Hypothalamus (tissue), 51 donors: ENCODE results near the gene IBTK.
A peak's percentile ranks its signal among the peaks of the same experiment; 100 is the strongest.
"Not testable (repeated sequence)": the region's sequence is repeated elsewhere in the genome, so short reads cannot be mapped to it uniquely, and the experiment has no call there.

Experiments
- DNase-seq, 51 donors: peaks; one replicate each; lab custom pipeline; 2025; lab: John Stamatoyannopoulos, UW

IBTK gene

DNA sequence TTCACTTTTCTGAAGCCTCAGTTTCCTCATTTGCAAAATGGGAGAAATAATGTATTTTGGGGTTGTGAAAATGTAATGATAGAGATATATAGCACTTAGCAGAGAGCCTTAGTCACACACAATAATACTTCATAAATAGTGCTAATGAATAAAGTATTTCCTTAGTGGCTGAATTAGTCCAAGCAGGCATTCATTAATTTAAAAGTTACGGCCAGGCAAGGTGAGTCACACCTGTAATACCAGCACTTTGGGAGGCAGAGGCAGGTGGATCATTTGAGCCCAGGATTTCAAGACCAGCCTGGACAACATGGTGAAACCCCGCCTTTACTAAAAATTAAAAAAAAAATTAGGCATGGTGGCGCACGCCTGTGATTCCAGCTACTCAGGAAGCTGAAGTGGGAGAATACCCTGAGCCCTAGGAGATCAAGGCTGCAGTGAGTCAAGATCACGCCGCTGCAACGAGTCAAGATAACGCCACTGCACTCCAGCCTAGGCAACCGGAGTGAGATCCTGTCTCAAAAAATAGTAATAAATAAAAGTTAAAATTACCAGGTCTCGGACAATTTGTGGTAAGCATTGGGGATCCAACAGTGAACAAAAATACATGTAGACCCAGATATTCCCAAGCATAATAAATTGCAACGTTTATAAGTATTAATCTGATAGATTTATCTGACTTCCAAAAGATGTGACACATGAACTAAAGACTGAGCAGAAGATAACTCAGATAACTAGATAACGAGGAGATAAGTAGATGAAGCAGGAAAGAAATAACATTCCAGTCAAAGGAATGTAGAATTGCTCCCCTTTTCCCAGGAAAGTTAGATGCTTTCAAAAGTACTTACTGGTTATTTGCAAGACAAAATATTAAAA lies 2.1 kb upstream of the IBTK start:
- no peak for DNase-seq

- DNase-seq: peak in 16 of 51 donors; percentile 30 to 85 (median 59)
These were observed 760 bp upstream of the IBTK start for GRCh38 chr6:82248273-82248735.

DNA sequence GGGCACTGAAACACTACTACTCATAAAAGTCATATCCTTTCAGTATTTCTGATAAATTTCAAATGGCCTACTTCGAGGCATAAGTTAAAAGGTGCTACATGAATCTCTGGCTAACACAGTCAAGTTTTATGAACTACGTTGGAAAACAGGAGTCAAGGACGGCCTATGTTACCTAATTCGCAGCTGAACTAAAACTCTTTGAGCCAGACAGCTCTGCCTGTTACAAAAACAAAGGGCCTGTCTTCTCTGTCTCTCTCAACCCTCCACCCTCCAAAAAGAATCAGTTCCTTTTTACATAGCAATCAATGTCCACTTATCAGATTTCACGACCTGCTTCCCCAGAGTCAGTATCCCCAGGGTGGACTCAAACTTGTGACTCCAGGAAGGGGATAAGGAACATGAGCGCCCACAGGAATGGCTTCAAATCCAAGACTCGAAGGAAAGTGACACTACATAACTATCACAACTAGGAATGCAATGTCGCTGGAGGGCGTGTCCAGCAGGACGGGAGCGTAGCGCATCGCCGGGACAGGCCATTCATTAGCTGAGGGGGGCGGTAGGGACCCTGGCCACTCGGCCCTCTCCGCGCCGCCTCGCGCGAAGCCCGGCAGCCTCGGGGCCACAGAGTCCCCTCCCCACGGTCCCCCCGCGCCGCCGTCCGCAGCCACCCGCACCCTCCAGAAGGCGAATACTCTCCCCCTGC lies 591 bp downstream of the IBTK start:
- DNase-seq: peak in 37 of 51 donors; percentile 12 to 84 (median 67)

DNA sequence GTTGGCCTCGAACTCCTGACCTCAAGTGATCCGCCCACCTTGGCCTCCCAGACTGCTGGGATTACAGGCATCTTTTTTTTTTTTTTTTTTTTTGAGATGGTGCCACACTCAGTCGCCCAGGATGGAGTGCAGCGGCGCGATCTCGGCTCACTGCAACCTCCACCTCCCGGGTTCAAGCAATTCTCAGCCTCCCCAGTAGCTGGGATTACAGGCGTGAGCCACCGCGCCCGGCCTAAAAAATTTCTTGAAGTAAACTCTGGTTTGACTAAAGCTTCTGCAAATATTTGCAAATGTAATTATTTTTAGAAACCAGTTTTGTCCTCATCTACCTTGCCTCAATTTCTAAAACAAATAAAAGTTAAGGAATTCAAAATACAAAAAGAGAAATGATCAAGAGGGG lies 1.2 kb downstream of the IBTK start:
- DNase-seq: no peak

- no peak for DNase-seq
These were observed 2.2 kb downstream of the IBTK start for GRCh38 chr6:82245376-82245775.

- no peak for DNase-seq
These were observed 3.7 kb downstream of the IBTK start for GRCh38 chr6:82243884-82244283.

DNA sequence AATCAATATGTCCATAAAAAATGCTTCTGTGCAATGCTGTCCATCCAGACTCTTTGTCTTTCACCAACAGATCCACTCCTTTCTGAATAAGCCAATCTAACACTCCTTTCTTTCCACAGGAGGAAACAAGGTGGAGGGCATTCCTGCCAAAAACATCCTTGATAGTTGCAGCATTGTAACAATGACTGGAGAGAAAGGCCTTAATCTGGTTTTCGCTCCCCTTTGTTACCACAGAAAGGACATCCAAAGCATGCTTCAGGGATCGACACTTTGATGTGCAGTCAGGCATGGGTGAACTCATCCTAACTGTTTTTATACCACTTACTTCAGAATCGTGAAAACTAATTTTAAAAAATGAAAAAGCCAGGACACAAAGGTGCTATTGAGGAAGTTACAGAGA lies 7.4 kb downstream of the IBTK start:
- no peak for DNase-seq

- no peak for DNase-seq
These were observed 7.9 kb downstream of the IBTK start for GRCh38 chr6:82239597-82239996.

DNA sequence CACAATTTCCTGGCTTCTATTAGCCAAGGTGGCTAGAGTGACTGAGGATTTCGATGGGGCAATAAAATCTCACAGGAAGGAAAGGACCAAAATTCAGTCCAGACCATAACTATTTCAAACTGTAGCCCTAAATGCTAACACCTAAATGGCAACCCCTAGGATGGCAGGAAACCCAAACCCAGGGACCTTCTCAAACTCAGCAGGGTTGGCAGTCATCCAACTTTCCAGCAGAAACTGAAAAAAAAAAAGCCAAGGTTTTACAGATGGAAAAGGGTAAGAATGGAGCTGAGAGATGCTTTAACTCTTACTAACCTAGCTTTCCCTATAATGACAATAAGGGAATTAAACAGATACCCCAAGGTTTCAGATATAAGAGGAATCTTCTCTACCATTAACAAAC lies 10.5 kb downstream of the IBTK start:
- DNase-seq: no peak

DNA sequence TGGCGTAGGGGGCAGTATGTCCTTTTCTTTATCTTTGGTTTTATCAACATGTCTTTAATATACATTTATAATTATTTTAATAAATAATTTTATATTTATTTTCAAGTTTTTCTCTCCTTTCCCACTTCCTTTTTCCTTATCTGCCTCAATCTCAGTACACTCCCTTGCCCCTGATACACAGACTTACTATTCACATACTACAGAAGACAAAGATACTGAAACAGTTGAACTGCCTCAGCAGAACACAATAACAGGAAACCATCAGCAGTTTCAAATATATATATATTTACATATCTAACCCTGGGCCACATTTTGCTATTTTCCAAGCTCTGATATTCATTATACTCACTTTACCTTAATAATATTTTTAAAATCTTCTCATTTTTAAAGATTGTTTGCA lies 19.8 kb downstream of the IBTK start:
- no peak for DNase-seq

DNA sequence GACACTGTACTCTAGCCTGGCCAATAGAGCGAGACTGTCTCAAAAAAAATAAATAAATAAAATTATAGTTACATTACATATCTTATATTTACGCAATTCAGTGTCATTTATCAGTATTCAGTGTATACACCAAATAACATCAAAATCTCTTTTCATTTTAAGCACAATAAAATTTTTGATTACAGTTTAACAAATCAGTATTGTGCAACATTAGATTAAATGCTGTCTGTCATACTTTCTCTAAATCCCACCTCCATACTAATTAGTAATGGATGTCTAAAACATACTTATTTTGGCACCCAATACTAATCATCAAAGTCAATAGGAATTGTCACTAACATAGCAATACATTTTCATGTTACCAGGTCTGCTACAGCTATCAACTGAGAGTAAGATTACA lies 27.4 kb downstream of the IBTK start:
- DNase-seq: no peak

DNA sequence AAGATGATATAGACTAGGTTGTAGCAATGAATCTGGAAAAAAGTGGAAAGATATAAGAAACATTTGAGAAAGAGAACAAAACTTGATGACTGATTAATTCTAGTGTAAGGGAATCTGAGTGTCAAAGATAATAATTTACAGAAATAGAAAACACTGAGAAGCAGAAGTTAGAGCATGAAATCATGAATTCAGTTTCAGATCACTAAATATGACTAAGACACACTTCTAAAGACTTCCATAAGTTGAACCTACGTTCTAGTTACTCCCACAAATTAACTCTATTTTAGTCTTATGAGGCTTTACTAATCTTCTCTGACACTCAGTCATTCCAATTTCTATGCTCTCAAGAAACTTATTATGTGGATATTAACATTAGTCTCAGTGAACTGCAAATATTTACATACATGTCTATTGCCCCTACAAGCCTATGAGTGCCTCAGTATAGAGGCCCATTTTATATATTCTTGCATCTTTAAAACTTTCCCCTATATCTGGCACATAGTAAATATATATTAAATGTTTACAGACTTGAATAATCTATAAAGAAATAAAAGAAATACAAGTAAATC lies 30.4 kb downstream of the IBTK start:
- no peak for DNase-seq

DNA sequence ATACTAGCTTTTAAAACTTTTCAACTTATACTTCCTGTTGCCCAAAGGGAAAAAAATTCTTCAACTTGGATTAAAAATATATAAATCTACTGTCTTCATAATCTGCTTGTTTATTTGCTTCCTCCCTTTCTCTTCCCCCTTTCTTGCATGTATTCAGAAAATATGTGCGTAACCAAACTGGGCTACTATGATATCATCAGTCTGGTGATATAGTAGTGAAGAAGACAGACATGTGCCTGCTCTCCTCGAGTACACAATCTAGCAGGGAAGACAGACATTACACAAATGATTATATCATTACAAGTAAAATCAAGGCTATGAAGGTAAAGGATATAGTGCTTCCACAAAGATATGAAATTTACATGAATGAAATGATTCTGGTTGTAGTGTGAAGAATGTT lies 31.0 kb downstream of the IBTK start:
- DNase-seq: no peak

DNA sequence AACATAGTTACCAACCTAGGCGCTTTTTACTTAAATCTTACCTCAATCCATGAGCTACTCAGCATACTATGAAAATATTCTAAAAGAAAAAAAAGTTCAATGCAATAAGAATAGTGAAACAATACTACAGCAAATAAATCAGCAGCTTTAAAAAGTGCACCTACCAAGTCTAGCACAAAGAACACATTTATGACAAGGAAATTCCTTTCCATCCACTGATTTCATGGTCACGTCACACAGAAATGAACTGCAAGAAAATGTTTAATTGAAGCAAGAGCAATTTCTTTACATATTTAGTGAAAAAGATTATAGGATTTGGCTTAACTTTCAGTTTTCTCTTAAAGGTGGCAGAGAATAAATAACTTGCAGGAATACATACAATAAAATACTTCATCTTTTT lies 36.2 kb downstream of the IBTK start:
- no peak for DNase-seq

GRCh38 chr6:82208913-82209312 lies 38.6 kb downstream of the IBTK start:
- DNase-seq: no peak

GRCh38 chr6:82205930-82206392 lies 41.6 kb downstream of the IBTK start:
- DNase-seq: no peak

GRCh38 chr6:82204020-82204419 lies 43.5 kb downstream of the IBTK start:
- DNase-seq: no peak

DNA sequence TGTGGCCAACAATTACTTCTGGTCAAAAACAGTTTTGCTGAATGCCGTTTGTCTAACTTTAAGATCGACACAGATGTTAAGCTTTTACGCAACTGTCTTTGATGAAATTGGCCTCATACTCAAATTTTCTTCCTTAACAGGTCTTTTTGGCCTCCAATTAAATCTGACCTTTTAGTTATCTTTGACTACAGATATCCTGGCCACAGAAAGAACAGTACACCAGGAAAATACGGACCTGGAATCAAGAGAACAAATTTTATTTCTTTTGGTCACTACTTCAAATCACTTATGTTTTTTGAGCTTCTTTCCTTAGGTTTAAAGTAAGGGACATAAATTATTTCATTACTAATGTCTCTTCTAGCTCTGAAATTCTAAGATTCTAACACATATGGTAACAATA lies 49.8 kb downstream of the IBTK start:
- no peak for DNase-seq

DNA sequence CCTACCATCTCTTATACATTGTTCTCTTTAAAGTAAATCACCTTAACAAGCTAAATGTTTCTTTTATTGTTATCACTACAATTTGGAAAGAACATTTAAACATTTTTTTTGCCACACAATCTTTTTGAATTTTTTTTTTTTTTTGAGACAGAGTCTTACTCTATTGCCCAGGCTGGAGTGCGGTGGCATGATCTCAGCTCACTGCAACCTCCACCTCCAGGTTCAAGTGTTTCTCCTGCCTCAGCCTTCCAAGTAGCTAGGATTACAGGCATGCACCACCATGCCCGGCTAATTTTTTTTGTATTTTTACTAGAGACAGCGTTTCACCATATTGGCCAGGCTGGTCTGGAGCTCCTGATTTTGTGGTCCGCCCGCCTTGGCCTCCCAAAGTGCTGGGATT lies 50.3 kb downstream of the IBTK start:
- not testable (repeated sequence) for DNase-seq

- no peak for DNase-seq
These were observed 51.4 kb downstream of the IBTK start for GRCh38 chr6:82196161-82196560.

- no peak for DNase-seq
These were observed 51.9 kb downstream of the IBTK start for GRCh38 chr6:82195619-82196018.
